WI38 (cell line): ENCODE measurements around the gene PTPN18.

Experiments used
- H3K4me3 ChIP-seq: 2 replicates; pipeline ENCODE4 v1.5.1; 2011; ENCODE audit warnings: low read depth, mild to moderate bottlenecking, control low read depth, low read length
- TF ChIP-seq, protein P1 (sequence below): IDR thresholded peaks from 2 replicates; pipeline ENCODE4 v1.5.1; 2012; ENCODE audit warnings: low read depth, mild to moderate bottlenecking, control low read depth, low read length

Gene PTPN18

GRCh38 chr2:130366720-130367119 is 10.9 kb downstream of the PTPN18 start:
- TF ChIP-seq, protein P1, sequence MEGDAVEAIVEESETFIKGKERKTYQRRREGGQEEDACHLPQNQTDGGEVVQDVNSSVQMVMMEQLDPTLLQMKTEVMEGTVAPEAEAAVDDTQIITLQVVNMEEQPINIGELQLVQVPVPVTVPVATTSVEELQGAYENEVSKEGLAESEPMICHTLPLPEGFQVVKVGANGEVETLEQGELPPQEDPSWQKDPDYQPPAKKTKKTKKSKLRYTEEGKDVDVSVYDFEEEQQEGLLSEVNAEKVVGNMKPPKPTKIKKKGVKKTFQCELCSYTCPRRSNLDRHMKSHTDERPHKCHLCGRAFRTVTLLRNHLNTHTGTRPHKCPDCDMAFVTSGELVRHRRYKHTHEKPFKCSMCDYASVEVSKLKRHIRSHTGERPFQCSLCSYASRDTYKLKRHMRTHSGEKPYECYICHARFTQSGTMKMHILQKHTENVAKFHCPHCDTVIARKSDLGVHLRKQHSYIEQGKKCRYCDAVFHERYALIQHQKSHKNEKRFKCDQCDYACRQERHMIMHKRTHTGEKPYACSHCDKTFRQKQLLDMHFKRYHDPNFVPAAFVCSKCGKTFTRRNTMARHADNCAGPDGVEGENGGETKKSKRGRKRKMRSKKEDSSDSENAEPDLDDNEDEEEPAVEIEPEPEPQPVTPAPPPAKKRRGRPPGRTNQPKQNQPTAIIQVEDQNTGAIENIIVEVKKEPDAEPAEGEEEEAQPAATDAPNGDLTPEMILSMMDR = no peak
- H3K4me3 ChIP-seq = no peak overlapping the region

DNA sequence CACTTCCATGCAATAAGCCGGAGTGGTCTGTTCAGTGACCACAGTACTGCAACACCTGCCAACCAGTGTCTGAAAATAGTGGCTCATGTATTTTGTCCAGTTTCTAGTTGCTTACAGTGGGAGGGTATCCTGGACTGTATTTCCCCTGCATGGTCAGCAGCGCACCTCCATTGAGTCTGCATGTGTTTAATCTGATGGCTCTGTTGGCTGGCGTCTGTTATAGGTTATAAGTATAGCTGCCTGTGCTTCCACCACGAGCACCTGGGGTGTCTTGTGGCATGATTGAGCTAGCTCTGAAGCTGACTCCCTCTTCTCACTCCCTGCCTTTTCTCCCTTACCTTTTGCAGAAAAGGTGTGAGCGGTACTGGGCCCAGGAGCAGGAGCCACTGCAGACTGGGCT is 12.9 kb downstream of the PTPN18 start:
- no peak overlapping the region for H3K4me3 ChIP-seq
- TF ChIP-seq, protein P1 = no peak

DNA sequence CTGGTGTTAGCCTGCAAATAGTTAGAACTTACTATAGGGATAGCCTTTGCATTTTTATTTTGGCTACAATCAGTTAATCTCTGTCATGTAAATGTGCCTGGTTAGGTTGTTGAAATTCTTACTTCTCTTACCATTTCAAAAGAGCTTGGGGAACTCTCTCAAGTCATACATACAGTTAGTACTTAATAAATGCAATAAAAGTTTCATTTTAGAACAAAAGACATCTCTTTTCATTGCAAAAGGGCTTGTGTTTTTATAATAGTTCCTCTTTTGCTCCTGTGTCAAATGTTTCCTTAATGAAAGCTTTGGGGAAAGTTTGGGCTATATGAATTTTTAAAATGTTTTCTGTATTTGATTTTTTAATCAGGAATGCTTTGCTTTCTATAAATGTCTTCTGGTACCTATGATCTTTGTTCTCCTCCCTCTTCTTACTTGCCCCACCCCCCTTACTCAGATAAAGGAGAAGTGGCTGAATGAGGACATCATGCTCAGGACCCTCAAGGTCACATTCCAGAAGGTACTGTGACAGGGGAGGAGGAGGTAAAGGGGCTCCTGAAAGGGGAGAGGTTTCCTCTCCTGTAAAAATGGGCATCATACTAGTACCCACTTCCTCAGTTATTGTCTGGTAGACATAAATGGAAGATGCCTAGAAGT is 13.6 kb downstream of the PTPN18 start:
- TF ChIP-seq, protein P1 = no peak
- no peak overlapping the region for H3K4me3 ChIP-seq

DNA sequence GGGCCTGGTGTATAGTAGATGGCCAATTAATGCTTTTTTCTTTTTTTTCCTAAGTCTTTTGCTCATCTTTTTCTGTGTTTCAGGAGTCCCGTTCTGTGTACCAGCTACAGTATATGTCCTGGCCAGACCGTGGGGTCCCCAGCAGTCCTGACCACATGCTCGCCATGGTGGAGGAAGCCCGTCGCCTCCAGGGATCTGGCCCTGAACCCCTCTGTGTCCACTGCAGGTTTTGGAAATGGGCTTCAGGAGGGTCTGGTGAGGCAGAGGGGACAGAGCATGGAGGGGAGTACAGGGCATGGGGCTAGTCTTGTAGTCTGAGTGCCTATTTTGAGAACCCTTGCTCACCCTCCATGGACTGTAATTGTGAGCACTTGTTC is 14.1 kb downstream of the PTPN18 start:
- TF ChIP-seq, protein P1 = no peak
- H3K4me3 ChIP-seq = no peak overlapping the region

DNA sequence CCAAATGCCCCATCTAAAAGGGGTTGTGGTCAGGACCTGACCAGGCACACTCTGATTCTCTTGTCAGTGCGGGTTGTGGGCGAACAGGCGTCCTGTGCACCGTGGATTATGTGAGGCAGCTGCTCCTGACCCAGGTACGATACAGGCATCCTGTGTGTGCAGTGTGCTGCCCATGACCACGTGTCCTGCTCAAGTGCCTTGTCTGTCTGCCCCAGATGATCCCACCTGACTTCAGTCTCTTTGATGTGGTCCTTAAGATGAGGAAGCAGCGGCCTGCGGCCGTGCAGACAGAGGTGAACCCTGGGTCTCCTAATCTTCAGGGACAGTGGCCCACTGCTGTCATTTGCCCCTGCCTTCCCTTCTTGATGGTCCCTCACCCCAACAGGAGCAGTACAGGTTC is 14.6 kb downstream of the PTPN18 start:
- TF ChIP-seq, protein P1 = no peak
- H3K4me3 ChIP-seq = no peak overlapping the region

GRCh38 chr2:130371723-130372054 is 15.8 kb downstream of the PTPN18 start:
- H3K4me3 ChIP-seq = peak overlapping the region; percentile 95
- TF ChIP-seq, protein P1 = no peak

DNA sequence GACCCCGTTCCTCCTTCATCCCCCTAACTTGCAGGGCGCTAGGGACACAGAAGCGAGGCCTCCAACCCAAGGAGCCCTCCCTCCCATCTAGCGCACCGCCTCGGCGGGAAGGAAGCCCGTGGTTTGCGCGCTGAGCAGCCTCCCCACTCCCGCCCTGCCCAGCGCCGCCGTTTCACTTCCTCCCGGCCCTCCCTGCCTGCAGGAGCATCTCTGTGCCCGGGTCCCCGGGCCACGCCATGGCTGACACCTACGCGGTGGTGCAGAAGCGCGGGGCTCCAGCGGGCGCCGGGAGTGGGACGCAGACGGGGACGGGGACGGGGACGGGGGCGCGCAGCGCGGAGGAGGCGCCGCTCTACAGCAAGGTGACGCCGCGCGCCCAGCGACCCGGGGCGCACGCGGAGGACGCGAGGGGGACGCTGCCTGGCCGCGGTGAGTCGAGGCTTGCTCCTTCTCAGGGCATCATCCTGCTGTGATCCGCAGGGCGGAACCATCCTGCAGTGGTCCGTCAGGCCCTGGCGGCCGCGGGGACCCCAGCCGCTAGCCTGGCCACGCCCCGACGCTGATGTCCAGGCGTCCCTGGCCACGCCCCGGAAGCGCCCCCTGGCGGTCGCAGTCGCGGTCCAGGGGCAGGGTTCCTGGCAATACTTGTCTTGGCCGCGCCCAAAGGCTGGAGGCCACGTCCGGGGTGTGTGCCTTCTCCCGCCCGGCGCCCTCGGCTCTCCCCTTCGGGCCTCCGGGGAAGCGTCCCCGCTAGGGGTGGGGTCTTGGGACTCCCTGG is 16.4 kb downstream of the PTPN18 start:
- H3K4me3 ChIP-seq = peak overlapping the region; percentile 95
- TF ChIP-seq, protein P1 = peak; percentile 87
